ENCODE data around the gene IGF1R.

DNA sequence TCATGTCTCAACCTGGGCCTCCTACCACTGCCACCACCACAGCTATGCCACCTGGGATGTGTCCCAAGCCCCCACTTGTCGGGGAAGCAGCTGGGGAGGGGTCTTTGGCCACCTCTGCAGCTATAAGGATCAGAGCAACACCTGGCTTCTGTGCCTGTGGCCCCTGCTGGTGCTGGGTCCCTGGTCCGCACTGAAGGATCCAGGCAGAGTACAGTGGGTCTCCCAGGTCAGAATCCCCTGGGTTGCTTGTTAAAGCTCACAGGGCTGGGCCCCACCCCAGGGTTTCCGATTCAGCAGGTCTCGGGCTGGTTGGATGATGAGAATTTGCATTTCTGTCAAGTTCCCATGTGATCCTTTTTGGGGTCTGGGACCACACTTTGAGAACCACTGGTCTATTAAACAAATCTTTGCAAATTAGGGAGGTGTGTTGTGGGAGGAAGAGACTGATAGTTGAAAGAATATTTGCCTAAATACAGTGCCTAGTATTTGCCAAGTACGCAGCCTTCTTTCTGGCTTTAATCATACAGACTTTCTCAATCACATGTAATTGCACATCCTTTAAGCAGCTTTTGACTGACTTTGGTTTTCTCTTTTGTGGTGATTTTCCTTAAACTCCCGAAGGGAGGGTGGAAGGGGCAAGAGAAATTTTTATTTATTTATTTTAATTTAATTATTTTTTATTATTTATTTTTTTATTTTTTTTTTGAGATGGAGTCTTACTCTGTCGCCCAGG lies 127.3 kb downstream of the IGF1R start:
- TF ChIP-seq, protein P1, sequence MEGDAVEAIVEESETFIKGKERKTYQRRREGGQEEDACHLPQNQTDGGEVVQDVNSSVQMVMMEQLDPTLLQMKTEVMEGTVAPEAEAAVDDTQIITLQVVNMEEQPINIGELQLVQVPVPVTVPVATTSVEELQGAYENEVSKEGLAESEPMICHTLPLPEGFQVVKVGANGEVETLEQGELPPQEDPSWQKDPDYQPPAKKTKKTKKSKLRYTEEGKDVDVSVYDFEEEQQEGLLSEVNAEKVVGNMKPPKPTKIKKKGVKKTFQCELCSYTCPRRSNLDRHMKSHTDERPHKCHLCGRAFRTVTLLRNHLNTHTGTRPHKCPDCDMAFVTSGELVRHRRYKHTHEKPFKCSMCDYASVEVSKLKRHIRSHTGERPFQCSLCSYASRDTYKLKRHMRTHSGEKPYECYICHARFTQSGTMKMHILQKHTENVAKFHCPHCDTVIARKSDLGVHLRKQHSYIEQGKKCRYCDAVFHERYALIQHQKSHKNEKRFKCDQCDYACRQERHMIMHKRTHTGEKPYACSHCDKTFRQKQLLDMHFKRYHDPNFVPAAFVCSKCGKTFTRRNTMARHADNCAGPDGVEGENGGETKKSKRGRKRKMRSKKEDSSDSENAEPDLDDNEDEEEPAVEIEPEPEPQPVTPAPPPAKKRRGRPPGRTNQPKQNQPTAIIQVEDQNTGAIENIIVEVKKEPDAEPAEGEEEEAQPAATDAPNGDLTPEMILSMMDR (IDR thresholded peaks at IDR 0.05; ENCODE audit: borderline replicate concordance, extremely low read depth, low read length, poor library complexity, severe bottlenecking), result no peak
- TF ChIP-seq EZH2 (IDR thresholded peaks at IDR 0.05; ENCODE audit: borderline replicate concordance, low read depth, low read length, severe bottlenecking), result no peak

Data from DND-41 (cell line).